ENCODE data around the gene ATG7.

DNA sequence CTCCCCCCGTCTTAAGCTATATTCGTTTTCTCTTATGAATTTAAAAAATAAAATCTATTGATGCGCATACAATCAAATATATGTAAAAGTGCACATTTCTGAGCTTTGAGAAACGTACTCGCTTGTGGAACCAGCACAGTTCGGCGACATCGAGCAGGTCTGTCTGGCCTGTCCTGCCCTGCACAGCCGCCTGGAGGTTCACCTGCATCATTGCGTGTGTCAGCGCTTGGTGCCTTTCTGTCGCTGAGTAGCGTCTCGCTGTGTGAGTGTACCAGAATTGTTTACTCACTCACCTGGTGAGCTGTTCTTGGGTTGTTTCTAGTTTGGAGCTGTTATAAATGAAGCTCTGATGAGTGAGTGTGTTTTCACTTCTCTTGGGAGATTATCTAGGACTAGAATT is 267.5 kb downstream of the ATG7 start:
- TF ChIP-seq CTCF (IDR thresholded peaks at IDR 0.05; ENCODE audit: insufficient read depth, low read length, poor library complexity, severe bottlenecking): no peak
- TF ChIP-seq EZH2phosphoT487 (conservative IDR thresholded peaks at IDR 0.05; ENCODE audit: low read length): no peak

Measured in SU-DHL-6 (cell line).